ENCODE measurements around the gene MAP3K7. TPM values are rescaled to one million over a fixed set of nuclear protein-coding genes. Genes with fewer than 3 reads are reported as not detected.

The MAP3K7 gene
- total RNA-seq, 1 experiment from 2014 or later = 32.6 TPM

- H3K4me3 Mint-ChIP-seq (ENCODE audit: unreplicated experiment) = no peak overlapping the region
- ChIA-PET POLR2A (no interaction called here), CTCF (interaction anchor here (0.6 kb wide), 1 partner anchor 37 kb away, joined by 3 read pairs; no protein-coding TSS in a partner anchor)
- H3K27me3 Mint-ChIP-seq (ENCODE audit: insufficient read depth, unreplicated experiment) = no peaks in the 10 kb centered on the region
- TF ChIP-seq CTCF (IDR thresholded peaks at IDR 0.05; ENCODE audit: unreplicated experiment) = no peak
- no peak overlapping the region for H3K27ac Mint-ChIP-seq (ENCODE audit: low read depth, unreplicated experiment)
- H3K4me1 Mint-ChIP-seq (ENCODE audit: insufficient read depth, unreplicated experiment) = no peaks in the 10 kb centered on the region
- intact Hi-C loops (cut with micrococcal nuclease) = no loop called here
- DNase-seq (ENCODE audit: unreplicated experiment) = no peak
- H3K36me3 Mint-ChIP-seq (ENCODE audit: insufficient read depth, unreplicated experiment) = peaks cover 40% of the 10 kb centered on the region
- BruUV-seq (replicated peaks) = no TSS peak
- H3K9me3 Mint-ChIP-seq (ENCODE audit: unreplicated experiment) = no peaks in the 10 kb centered on the region
Observed at GRCh38 chr6:90530882-90531281, 56.0 kb downstream of the MAP3K7 start.

GRCh38 chr6:90525421-90525820 lies 61.5 kb downstream of the MAP3K7 start:
- Mint-ChIP-seq H3K36me3 (ENCODE audit: insufficient read depth, unreplicated experiment) (peaks cover 38% of the 10 kb centered on the region), H3K27me3 (ENCODE audit: insufficient read depth, unreplicated experiment) (no peaks in the 10 kb centered on the region), H3K4me1 (ENCODE audit: insufficient read depth, unreplicated experiment) (no peaks in the 10 kb centered on the region), H3K4me3 (ENCODE audit: unreplicated experiment) (no peak overlapping the region), H3K27ac (ENCODE audit: low read depth, unreplicated experiment) (no peak overlapping the region), H3K9me3 (ENCODE audit: unreplicated experiment) (no peaks in the 10 kb centered on the region)
- no peak for DNase-seq (ENCODE audit: unreplicated experiment)
- ChIA-PET POLR2A (no interaction called here), CTCF (no interaction called here)
- no peak for TF ChIP-seq CTCF (IDR thresholded peaks at IDR 0.05; ENCODE audit: unreplicated experiment)
- intact Hi-C loops (cut with micrococcal nuclease) = no loop called here
- no TSS peak for BruUV-seq (replicated peaks)

GRCh38 chr6:90523779-90524310 lies 63.0 kb downstream of the MAP3K7 start:
- ChIA-PET POLR2A (no interaction called here), CTCF (interaction anchor here (0.6 kb wide), 1 partner anchor 9 kb away, joined by 5 read pairs; no protein-coding TSS in a partner anchor)
- intact Hi-C loops (cut with micrococcal nuclease) = no loop called here
- no peak overlapping the region for H3K27ac Mint-ChIP-seq (ENCODE audit: low read depth, unreplicated experiment)
- peaks cover 42% of the 10 kb centered on the region for H3K36me3 Mint-ChIP-seq (ENCODE audit: insufficient read depth, unreplicated experiment)
- no peak for TF ChIP-seq CTCF (IDR thresholded peaks at IDR 0.05; ENCODE audit: unreplicated experiment)
- H3K27me3 Mint-ChIP-seq (ENCODE audit: insufficient read depth, unreplicated experiment) = no peaks in the 10 kb centered on the region
- no peak for DNase-seq (ENCODE audit: unreplicated experiment)
- H3K4me3 Mint-ChIP-seq (ENCODE audit: unreplicated experiment) = no peak overlapping the region
- H3K4me1 Mint-ChIP-seq (ENCODE audit: insufficient read depth, unreplicated experiment) = no peaks in the 10 kb centered on the region
- H3K9me3 Mint-ChIP-seq (ENCODE audit: unreplicated experiment) = no peaks in the 10 kb centered on the region
- no TSS peak for BruUV-seq (replicated peaks)

- H3K9me3 Mint-ChIP-seq (ENCODE audit: unreplicated experiment) = no peaks in the 10 kb centered on the region
- intact Hi-C loops (cut with micrococcal nuclease) = no loop called here
- ChIA-PET POLR2A (no interaction called here), CTCF (interaction anchor here (0.6 to 0.7 kb wide), 2 partner anchors 46 to 111 kb away, joined by 3 to 4 read pairs; no protein-coding TSS in a partner anchor)
- peaks cover 50% of the 10 kb centered on the region for H3K36me3 Mint-ChIP-seq (ENCODE audit: insufficient read depth, unreplicated experiment)
- no peaks in the 10 kb centered on the region for H3K4me1 Mint-ChIP-seq (ENCODE audit: insufficient read depth, unreplicated experiment)
- DNase-seq (ENCODE audit: unreplicated experiment) = no peak
- H3K27ac Mint-ChIP-seq (ENCODE audit: low read depth, unreplicated experiment) = no peak overlapping the region
- no peak overlapping the region for H3K4me3 Mint-ChIP-seq (ENCODE audit: unreplicated experiment)
- H3K27me3 Mint-ChIP-seq (ENCODE audit: insufficient read depth, unreplicated experiment) = no peaks in the 10 kb centered on the region
- BruUV-seq (replicated peaks) = no TSS peak
- no peak for TF ChIP-seq CTCF (IDR thresholded peaks at IDR 0.05; ENCODE audit: unreplicated experiment)
Observed at GRCh38 chr6:90521955-90522354, 64.9 kb downstream of the MAP3K7 start.

Data from MCF 10A (cell line).